ENCODE data around the gene ACE.

Gene ACE

GRCh38 chr17:63519972-63520882 lies 43.4 kb downstream of the ACE start:
- no peak for TF ChIP-seq CTCF (IDR thresholded peaks at IDR 0.05)

GRCh38 chr17:63523253-63523855 lies 46.5 kb downstream of the ACE start, which contains the start of gene KCNH6:
Gene KCNH6, plus strand, starts transcription at chr17:63523358. Its CDS starts 56 bp downstream, at chr17:63523414.
- no peak for TF ChIP-seq CTCF (IDR thresholded peaks at IDR 0.05)

GRCh38 chr17:63524051-63524450 lies 47.2 kb downstream of the ACE start:
- TF ChIP-seq CTCF (IDR thresholded peaks at IDR 0.05) = no peak

GRCh38 chr17:63525190-63525946 lies 48.5 kb downstream of the ACE start:
- no peak for TF ChIP-seq CTCF (IDR thresholded peaks at IDR 0.05)

- no peak for TF ChIP-seq CTCF (IDR thresholded peaks at IDR 0.05)
These were observed 50.0 kb downstream of the ACE start for GRCh38 chr17:63526861-63527260.

GRCh38 chr17:63528183-63528582 lies 51.3 kb downstream of the ACE start:
- TF ChIP-seq CTCF (IDR thresholded peaks at IDR 0.05) = no peak

GRCh38 chr17:63529711-63530556 lies 53.1 kb downstream of the ACE start:
- TF ChIP-seq CTCF (IDR thresholded peaks at IDR 0.05) = no peak
